Spleen (tissue), 7 donors: ENCODE results near the gene FLNB.

ENCODE experiments used
- POLR2A ChIP-seq, 3 donors: fragments of 450-650 bp; IDR thresholded peaks; one replicate each; pipeline ENCODE4 v1.5.1; 2017; ENCODE audit warnings: antibody characterized with exemption in 3 of 3, mild to moderate bottlenecking in 1 of 3
- POLR2AphosphoS5 ChIP-seq, 3 donors: sonication (generic); formaldehyde crosslinking; IDR thresholded peaks; one replicate each; pipeline ENCODE4 v1.5.1; 2017; ENCODE audit warnings: antibody characterized with exemption in 3 of 3
- TF ChIP-seq, protein P1 (sequence below), 11 experiments: fragments of 200-600 bp in 7 of 11; fragments of 450-650 bp in 4 of 11; sonication (generic) in 4 of 11; IDR thresholded peaks in 8 of 11; conservative IDR thresholded peaks in 3 of 11; 1 replicate in 7 of 11; 2 replicates in 4 of 11; pipeline versions ENCODE4 v1.4.0 to v1.8.0; 2016 to 2021; ENCODE audit warnings: antibody characterized with exemption in 11 of 11, inconsistent platforms in 4 of 11, mild to moderate bottlenecking in 1 of 11
- donor health status: DM: no; HTN: no; CAD: no; lungs with moderate emphysema.
- donor health status: DM: no; HTN: no; CAD: no.
- donor health status: DM: no; HTN: no; CAD: no.

DNA sequence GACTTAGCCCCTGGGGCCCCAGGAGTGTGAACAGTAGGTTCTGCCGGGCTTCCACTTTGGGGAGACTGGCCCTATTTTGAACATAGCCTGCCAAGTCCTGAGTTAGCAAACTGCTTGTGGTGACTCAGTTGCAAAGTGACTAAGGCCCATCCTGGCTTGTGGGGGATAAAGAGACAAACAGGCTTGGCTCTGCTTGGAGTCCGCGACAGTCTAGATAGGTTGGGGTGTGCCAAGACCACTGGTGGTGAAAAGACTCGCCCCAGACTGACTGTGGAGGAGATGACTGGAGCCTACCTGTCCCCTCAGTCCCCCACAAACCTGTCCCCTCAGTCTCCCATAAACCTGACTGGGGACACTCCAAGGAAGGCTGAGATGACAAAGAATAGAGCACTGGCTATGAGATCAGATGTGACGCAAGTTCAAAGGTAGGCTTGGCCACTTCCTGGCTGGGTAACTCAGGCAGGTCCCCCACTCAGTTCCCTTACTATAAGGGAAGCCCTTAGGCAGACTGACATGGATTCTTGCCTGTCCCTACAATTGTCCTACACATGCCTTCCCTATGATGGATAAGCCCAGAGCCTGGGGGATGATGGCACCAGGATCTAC lies 198.3 kb downstream of the FLNB start:
- TF ChIP-seq, protein P1, sequence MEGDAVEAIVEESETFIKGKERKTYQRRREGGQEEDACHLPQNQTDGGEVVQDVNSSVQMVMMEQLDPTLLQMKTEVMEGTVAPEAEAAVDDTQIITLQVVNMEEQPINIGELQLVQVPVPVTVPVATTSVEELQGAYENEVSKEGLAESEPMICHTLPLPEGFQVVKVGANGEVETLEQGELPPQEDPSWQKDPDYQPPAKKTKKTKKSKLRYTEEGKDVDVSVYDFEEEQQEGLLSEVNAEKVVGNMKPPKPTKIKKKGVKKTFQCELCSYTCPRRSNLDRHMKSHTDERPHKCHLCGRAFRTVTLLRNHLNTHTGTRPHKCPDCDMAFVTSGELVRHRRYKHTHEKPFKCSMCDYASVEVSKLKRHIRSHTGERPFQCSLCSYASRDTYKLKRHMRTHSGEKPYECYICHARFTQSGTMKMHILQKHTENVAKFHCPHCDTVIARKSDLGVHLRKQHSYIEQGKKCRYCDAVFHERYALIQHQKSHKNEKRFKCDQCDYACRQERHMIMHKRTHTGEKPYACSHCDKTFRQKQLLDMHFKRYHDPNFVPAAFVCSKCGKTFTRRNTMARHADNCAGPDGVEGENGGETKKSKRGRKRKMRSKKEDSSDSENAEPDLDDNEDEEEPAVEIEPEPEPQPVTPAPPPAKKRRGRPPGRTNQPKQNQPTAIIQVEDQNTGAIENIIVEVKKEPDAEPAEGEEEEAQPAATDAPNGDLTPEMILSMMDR (IDR thresholded peaks at IDR 0.05 in 8 of 11, conservative IDR thresholded peaks at IDR 0.05 in 3 of 11), result no peak
- TF ChIP-seq POLR2A (IDR thresholded peaks at IDR 0.05) (no peak), POLR2AphosphoS5 (IDR thresholded peaks at IDR 0.05) (no peak)
